ENCODE results near the gene NRP2. TPM values are rescaled to one million over a fixed set of nuclear protein-coding genes. Genes with fewer than 3 reads are reported as not detected.

Gene NRP2
- total RNA-seq, 2 experiments from 2014 or later = 0.19 TPM; not detected in 1

GRCh38 chr2:205684871-205685313, 2.6 kb downstream of the NRP2 start:
- intact Hi-C loops (cut with DNase I, micrococcal nuclease) = loop anchor here in 1 of 2 experiments (5.0 kb wide), 1 partner anchor 798 kb away; no protein-coding TSS in a partner anchor
- Mint-ChIP-seq H3K27me3 (peaks cover 83% of the 10 kb centered on the region), H3K36me3 (ENCODE audit: low read depth) (no peaks in the 10 kb centered on the region), H3K4me3 (no peak overlapping the region), H3K4me1 (ENCODE audit: low read depth) (peaks cover 39% of the 10 kb centered on the region), H3K9me3 (no peaks in the 10 kb centered on the region), H3K27ac (no peak overlapping the region)
- DNase-seq (no peak), ATAC-seq (ENCODE audit: poor library complexity) (no peak)
- peaks cover 23% of the 10 kb centered on the region for H3K4me1 ChIP-seq (ENCODE audit: insufficient read depth, low read length)
- no peak overlapping the region for H3K27ac ChIP-seq (ENCODE audit: low read depth in 1 of 2, low read length in 2 of 2)
- POLR2A ChIA-PET = no interaction called here
- no peaks in the 10 kb centered on the region for H3K36me3 ChIP-seq (ENCODE audit: insufficient read depth, low read length)
- CTCF ChIA-PET = no interaction called here
- TF ChIP-seq CTCF (IDR thresholded peaks at IDR 0.05) = no peak
- H3K9me3 ChIP-seq (ENCODE audit: control insufficient read depth in 1 of 2, insufficient read depth in 1 of 2, low read length in 2 of 2) = peaks cover 0 to 14% of the 10 kb centered on the region in 2 experiments
- peaks cover 63 to 67% of the 10 kb centered on the region in 2 experiments for H3K27me3 ChIP-seq (ENCODE audit: control insufficient read depth in 1 of 2, insufficient read depth in 2 of 2, low read length in 2 of 2)
- no peak overlapping the region for H3K4me3 ChIP-seq (ENCODE audit: low read length)

GRCh38 chr2:205685314-205686055, 3.2 kb downstream of the NRP2 start:
- peak overlapping the region; percentile 63 for H3K4me3 Mint-ChIP-seq
- ChIA-PET CTCF (no interaction called here), POLR2A (no interaction called here)
- peaks cover 78% of the 10 kb centered on the region for H3K27me3 Mint-ChIP-seq
- no peak overlapping the region for H3K4me3 ChIP-seq (ENCODE audit: low read length)
- DNase-seq (no peak), ATAC-seq (ENCODE audit: poor library complexity) (no peak)
- H3K27ac Mint-ChIP-seq = no peak overlapping the region
- no peaks in the 10 kb centered on the region for H3K36me3 Mint-ChIP-seq (ENCODE audit: low read depth)
- intact Hi-C loops (cut with DNase I, micrococcal nuclease) = no loop called here
- H3K36me3 ChIP-seq (ENCODE audit: insufficient read depth, low read length) = no peaks in the 10 kb centered on the region
- no peak overlapping the region for H3K27ac ChIP-seq (ENCODE audit: low read depth in 1 of 2, low read length in 2 of 2)
- peaks cover 23% of the 10 kb centered on the region for H3K4me1 ChIP-seq (ENCODE audit: insufficient read depth, low read length)
- H3K9me3 Mint-ChIP-seq = no peaks in the 10 kb centered on the region
- H3K4me1 Mint-ChIP-seq (ENCODE audit: low read depth) = peaks cover 39% of the 10 kb centered on the region
- peaks cover 63 to 65% of the 10 kb centered on the region in 2 experiments for H3K27me3 ChIP-seq (ENCODE audit: control insufficient read depth in 1 of 2, insufficient read depth in 2 of 2, low read length in 2 of 2)
- TF ChIP-seq CTCF (IDR thresholded peaks at IDR 0.05) = no peak
- peaks cover 0 to 14% of the 10 kb centered on the region in 2 experiments for H3K9me3 ChIP-seq (ENCODE audit: control insufficient read depth in 1 of 2, insufficient read depth in 1 of 2, low read length in 2 of 2)

GRCh38 chr2:205686056-205686782, 3.9 kb downstream of the NRP2 start:
- POLR2A ChIA-PET = no interaction called here
- H3K27me3 ChIP-seq (ENCODE audit: control insufficient read depth in 1 of 2, insufficient read depth in 2 of 2, low read length in 2 of 2) = peaks cover 60% of the 10 kb centered on the region in 2 experiments

More at GRCh38 chr2:205686056-205686782, 3.9 kb downstream of the NRP2 start:
- peaks cover 23% of the 10 kb centered on the region for H3K4me1 ChIP-seq (ENCODE audit: insufficient read depth, low read length)
- Mint-ChIP-seq H3K9me3 (no peaks in the 10 kb centered on the region), H3K27me3 (peaks cover 72% of the 10 kb centered on the region), H3K4me1 (ENCODE audit: low read depth) (peaks cover 39% of the 10 kb centered on the region), H3K4me3 (peak overlapping the region; percentile 63), H3K36me3 (ENCODE audit: low read depth) (no peaks in the 10 kb centered on the region), H3K27ac (no peak overlapping the region)
- intact Hi-C loops (cut with DNase I, micrococcal nuclease) = no loop called here
- TF ChIP-seq CTCF (IDR thresholded peaks at IDR 0.05) = no peak
- H3K36me3 ChIP-seq (ENCODE audit: insufficient read depth, low read length) = no peaks in the 10 kb centered on the region
- H3K27ac ChIP-seq (ENCODE audit: low read depth in 1 of 2, low read length in 2 of 2) = no peak overlapping the region
- DNase-seq = no peak
- CTCF ChIA-PET = no interaction called here
- peaks cover 0 to 14% of the 10 kb centered on the region in 2 experiments for H3K9me3 ChIP-seq (ENCODE audit: control insufficient read depth in 1 of 2, insufficient read depth in 1 of 2, low read length in 2 of 2)
- no peak for ATAC-seq (ENCODE audit: poor library complexity)
- H3K4me3 ChIP-seq (ENCODE audit: low read length) = peak overlapping the region; percentile 3
